ENCODE measurements around the gene NCOR2.

DNA sequence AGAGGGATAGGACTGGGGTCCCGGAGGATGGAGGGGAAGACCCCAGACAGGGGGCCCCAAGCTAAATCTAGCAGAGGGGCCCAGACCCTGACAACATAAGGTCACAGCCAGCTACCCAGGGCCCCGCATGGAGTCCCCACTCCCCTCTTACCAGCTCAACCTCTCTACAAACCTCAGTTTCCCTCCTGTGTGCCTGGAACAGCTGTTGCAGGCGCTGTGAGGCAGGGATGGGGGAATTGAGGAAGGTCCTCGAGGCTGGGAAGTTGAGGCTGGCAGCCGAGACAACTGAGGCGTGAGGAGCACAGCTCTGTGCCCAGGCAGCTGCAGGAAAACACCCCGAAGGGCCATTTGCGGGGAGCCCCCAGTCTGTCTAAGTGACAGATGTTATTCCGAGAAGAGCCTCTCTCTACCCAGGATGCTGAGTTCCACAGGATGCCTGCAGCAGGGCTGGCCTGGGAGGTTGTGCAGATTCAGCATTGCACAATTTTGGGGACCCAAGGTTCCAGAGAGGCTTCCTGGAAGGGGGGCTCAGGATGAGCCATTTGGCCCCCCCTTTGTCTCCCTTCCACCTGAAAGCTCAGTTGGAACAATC is 42.7 kb upstream of the NCOR2 start:
- TF ChIP-seq POLR2A (IDR thresholded peaks at IDR 0.05) (no peak), EP300 (IDR thresholded peaks at IDR 0.05) (no peak), CTCF (IDR thresholded peaks at IDR 0.05) (no peak)

All from ovary (tissue), 3 donors.